GM19467 (cell line): Measurements from ENCODE around the gene CPNE8.

Experiments used
- ATAC-seq: cut with Tn5 transposase; IDR thresholded peaks from one replicate; pipeline ENCODE4 v1.9.1; 2021; ENCODE audit warnings: mild to moderate bottlenecking, moderate library complexity; ENCODE audit not compliant: unreplicated experiment

The CPNE8 gene

GRCh38 chr12:38838056-38838850 lies 67.1 kb downstream of the CPNE8 start:
- ATAC-seq, result no peak

DNA sequence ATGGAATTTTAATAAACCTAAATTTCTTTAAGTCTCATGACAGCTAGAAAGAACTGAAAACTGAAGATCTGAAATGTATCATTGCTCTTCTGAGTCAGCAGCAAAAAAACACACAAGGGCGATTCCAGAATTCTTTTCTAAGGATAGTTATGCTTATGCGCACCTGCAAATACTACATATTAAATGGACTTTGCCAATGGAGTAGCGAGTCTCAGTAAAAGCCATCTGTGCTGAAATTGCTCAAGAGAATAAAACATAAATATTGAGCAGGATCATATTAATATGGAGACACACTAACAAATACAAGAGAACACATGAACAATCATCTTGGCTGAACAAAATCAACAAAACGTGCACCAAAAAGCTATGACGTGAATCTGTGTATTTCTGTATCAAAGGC lies 73.7 kb downstream of the CPNE8 start:
- no peak for ATAC-seq

DNA sequence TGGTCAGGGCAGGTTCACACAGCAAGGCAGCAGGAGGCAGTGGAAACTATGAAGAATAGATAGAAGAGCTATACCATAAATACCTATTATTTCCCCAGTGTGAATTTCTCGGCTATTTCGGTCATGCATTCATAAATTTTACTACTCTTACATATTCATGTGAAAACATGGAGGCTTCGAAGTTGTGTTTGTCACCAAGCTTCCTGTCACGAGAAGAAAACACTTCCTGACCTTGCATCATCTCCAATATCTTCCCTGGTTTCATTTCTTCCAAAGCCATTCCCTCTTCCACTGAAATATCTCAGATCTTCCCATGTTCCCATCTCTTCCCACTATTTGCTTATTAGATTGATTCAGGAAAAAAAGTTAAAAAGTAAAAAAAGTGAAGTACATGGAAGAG lies 80.4 kb downstream of the CPNE8 start:
- no peak for ATAC-seq

DNA sequence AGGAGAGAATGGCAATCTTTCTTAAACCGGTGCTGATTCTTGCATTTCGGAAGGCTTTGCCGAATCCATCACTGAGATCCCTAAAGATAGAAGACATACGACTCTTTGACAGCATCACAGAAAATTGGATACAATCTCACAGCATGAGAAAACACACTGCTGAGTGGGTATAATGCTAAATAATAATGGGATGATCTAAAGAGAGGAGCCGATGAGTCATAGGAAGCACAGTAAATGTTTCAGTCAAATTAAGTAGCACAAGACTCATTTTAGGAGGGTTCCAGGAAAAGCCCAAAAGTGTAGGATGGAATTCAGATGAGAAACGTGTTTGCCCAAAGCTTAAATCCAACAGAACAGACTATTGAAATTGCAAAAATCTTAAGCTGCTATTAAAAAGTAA lies 81.7 kb downstream of the CPNE8 start:
- ATAC-seq, result no peak

- ATAC-seq, result no peak
These were observed 82.1 kb downstream of the CPNE8 start for GRCh38 chr12:38823314-38823713.

GRCh38 chr12:38817942-38818341 lies 87.4 kb downstream of the CPNE8 start:
- ATAC-seq, result no peak

- ATAC-seq, result no peak
These were observed 91.5 kb downstream of the CPNE8 start for GRCh38 chr12:38813923-38814322.

DNA sequence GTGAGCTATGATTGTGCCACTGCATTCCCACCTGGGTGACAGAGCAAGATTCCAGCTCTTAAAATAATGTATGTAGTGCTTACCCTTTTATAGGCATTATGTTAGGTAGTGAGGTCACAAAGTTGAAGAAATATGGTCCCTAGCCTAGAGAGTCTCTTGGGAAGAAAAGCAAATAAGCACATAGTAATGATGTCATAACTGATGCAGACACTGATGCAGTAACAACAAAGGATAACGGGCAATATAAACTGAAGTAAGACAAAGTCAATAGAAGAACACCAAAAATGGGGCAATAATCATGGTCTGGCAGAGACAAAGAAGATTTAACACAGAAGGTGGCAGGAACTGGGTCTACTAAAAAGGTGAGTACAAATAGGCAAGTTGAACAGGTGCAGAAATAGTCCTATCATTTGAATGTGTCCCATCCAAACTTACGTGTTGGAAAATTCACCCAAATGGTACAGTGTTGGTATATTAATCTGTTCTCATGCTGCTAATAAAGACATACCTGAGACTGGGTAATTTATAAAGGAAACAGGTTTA lies 93.5 kb downstream of the CPNE8 start:
- no peak for ATAC-seq

DNA sequence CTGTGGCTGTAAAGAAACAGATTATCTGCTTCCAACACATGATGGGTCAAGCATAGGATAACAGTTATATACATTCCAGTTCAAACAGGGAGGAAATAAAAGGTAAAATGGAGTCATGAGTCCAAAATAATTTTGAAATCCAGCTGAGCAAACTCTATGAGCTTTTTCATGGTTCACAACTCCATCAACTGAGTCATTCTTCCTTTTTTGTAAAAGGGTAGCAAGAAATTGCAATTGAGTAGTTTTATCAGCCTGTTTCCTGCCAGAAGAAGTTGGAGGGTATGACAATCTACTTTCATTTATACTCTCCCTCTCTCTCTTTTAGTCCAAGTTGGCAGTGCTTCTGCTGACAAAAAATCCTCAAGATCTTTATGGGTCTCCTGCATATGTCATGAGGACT lies 95.6 kb downstream of the CPNE8 start:
- ATAC-seq, result no peak

DNA sequence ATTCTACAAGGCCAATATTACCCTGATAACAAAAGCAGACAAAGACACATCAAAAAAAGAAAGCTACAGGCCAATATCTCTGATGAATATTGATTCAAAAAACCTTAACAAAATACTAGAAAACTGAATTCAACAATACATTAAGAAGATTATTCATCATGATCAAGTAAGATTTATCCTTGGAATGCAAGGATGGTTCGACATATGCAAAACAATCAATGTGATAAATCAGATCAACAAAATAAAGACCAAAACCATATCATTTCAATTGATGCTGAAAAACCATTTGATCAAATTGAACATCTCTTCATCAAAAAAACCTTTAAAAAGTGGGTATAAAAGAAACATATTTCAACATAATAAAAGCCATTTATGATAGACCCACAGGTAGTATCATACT lies 117.3 kb downstream of the CPNE8 start:
- no peak for ATAC-seq

- no peak for ATAC-seq
These were observed 120.0 kb downstream of the CPNE8 start for GRCh38 chr12:38785381-38785780.

GRCh38 chr12:38783304-38783703 lies 122.1 kb downstream of the CPNE8 start:
- no peak for ATAC-seq

DNA sequence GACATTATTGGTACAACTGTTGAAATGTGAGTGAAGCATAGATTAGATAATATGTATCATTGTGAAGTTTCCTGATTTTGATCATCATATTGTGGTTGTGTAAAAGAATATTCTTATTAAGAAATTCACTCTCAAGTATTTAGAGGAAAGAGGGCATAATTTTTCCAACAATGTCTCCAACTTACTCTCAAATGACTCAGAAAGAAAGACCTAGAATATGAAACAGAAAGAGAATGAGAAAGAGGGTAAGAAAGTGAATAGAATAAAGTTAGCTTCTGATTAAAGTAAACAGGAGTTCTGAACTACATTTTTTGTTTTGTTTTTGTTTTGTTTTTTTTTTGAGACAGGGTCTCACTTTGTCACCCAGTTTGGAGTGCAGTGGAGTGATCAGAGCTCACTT lies 123.0 kb downstream of the CPNE8 start:
- no peak for ATAC-seq

DNA sequence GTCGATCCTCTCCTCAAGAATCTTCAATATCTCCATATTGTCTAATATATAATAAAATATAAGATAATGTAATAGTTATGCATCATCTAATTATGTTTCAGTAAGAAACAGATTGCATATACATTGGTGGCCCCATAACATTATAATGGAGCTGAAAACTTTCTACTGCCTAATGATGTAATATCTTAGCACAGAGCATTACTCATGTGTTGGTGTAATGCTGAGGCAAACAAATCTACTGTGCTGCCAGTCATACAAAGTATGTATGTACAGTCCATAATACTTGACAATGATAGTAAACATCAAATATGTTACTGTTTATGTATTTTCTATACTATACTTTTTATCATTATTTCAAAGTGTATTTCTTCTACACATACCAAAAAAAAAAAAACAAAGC lies 128.7 kb downstream of the CPNE8 start:
- ATAC-seq, result no peak

DNA sequence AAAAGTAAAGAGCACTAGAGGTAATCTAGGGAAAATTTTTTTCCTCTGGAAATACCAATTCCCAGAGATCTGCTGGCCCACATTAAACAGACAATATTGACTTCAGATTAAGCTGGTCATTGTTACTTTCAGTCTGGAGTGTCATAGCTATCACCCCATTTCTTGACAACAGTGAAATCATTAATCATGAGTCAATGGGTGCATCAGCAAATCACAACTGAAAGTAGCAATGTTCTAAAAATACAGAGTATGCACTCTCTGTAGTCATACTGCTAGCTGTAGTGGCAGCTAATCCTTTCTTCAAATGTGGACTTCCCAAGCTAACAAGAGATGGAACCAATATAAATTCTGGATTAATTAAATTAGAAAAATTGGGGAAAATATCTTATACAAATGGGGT lies 129.9 kb downstream of the CPNE8 start:
- ATAC-seq, result peak; percentile 87

GRCh38 chr12:38772437-38772836 lies 133.0 kb downstream of the CPNE8 start:
- ATAC-seq, result no peak

- peak; percentile 76 for ATAC-seq
These were observed 133.5 kb downstream of the CPNE8 start for GRCh38 chr12:38771871-38772270.

- ATAC-seq, result no peak
These were observed 143.6 kb downstream of the CPNE8 start for GRCh38 chr12:38761636-38762342.

DNA sequence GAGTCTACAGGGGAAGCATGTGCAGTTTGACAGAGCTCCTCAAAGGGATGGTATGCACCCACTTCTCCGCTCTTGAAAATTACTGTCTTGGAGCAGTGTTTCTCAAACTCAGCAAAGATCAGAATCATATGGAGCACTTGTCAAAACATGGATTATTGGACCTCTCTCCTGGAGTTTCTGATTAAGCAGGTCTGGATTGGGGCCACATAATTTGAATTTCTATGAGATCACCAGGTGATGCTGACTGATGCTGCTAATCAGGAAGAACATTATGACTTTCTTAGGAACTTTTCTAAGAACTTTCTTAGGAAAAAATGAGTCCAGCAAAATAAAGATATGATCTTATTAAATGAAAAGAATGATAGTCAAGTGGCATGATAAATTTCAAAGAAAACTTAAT lies 144.3 kb downstream of the CPNE8 start:
- ATAC-seq, result no peak

DNA sequence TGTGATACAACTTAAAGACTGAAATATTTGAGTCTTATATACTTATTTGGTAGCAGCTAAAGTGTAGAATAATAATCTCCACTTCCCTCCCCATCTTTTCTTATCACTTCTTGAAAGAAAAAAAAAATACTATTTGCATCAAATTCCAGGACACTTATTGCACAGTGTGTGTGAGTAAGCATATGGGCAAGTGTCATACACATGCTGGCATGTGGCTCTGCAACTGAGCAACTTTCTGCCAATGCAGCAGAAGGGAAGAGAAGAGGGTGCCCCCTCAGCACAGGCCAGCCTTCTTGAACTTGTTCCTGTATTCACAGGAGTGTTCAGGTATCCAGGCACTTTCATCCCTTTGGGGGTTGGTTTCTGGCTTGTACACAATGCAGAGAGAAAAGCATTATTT lies 145.8 kb downstream of the CPNE8 start:
- ATAC-seq, result no peak

- no peak for ATAC-seq
These were observed 158.6 kb downstream of the CPNE8 start for GRCh38 chr12:38746744-38747143.

- no peak for ATAC-seq
These were observed 159.8 kb downstream of the CPNE8 start for GRCh38 chr12:38745601-38746000.
